Chondrocyte (in vitro differentiated cells): Measurements from ENCODE around the gene RAD23B. TPM values are rescaled to one million over a fixed set of nuclear protein-coding genes. Genes with fewer than 3 reads are reported as not detected.

Experiments used
- DNase-seq: peaks from one replicate; pipeline ENCODE4 v3.0.0; 2021; ENCODE audit warnings: mixed read lengths, low spot score
- H3K27ac Mint-ChIP-seq: one replicate; pipeline ENCODE4 v1.8.0; 2021; ENCODE audit warnings: mild to moderate bottlenecking, moderate library complexity, mixed read lengths; ENCODE audit not compliant: unreplicated experiment
- H3K27me3 Mint-ChIP-seq: 2 replicates; pipeline ENCODE4 v1.8.0; 2021; ENCODE audit warnings: low read depth, mixed read lengths
- H3K36me3 Mint-ChIP-seq: 2 replicates; pipeline ENCODE4 v1.8.0; 2021; ENCODE audit warnings: low read depth, mixed read lengths
- H3K4me1 Mint-ChIP-seq: 2 replicates; pipeline ENCODE4 v1.8.0; 2021; ENCODE audit warnings: low read depth, mild to moderate bottlenecking, mixed read lengths
- H3K4me3 Mint-ChIP-seq: one replicate; pipeline ENCODE4 v1.8.0; 2021; ENCODE audit warnings: mild to moderate bottlenecking, moderate library complexity, mixed read lengths; ENCODE audit not compliant: unreplicated experiment
- H3K9me3 Mint-ChIP-seq: 2 replicates; pipeline ENCODE4 v1.8.0; 2021; ENCODE audit warnings: low read depth, mixed read lengths
- total RNA-seq: library from RNA; stranded (reverse); gene quantifications from 3 replicates; pipeline ENCODE4 v1.2.1, GENCODE V29; 2021
- TF ChIP-seq, protein P1 (sequence below): fragments of 200-600 bp; sonication (generic); IDR thresholded peaks from 2 replicates; pipeline ENCODE4 v1.5.0; 2021; ENCODE audit warnings: antibody characterized with exemption, mild to moderate bottlenecking, moderate library complexity

RAD23B gene
- total RNA-seq, 1 donor from 2014 or later, result 127 TPM

DNA sequence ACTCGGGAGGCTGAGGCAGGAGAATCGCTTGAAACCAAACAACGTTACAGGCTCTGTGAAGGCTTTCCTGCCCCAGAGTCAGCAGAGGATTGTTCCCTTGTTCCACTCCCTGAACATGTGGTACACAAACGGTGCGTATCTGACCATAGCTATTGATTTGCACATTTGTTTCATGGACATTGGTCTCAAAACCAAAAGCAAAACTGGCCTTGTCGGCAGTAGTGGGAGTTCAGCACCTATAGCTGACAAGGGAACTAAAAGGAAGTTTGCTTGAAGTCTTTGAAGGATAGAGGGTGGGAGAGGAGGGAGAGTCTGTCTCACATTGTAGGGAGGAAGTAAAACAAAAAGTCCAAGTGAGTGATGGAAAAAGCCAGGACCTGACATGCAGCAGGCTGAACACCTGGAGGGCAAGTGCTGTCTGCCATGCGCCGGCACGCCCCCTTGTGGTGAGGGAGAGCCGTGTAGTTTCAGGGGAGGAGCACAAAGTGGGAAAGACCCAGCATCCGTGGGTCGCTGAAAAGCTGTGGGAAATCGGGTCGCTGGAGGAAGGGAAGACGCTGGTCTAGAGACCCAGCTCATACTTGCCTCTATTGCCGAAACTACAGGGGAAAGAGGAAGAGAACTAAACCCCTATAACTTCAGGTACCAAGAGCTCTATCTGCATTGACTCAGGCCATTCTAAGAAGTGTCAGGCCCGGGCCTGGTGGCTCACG lies 58.0 kb downstream of the RAD23B start:
- no peaks in the 10 kb centered on the region for H3K9me3 Mint-ChIP-seq
- no peak overlapping the region for H3K4me3 Mint-ChIP-seq
- peaks cover 30% of the 10 kb centered on the region for H3K4me1 Mint-ChIP-seq
- no peaks in the 10 kb centered on the region for H3K27me3 Mint-ChIP-seq
- DNase-seq, result no peak
- H3K36me3 Mint-ChIP-seq, result peaks cover 18% of the 10 kb centered on the region
- TF ChIP-seq, protein P1, sequence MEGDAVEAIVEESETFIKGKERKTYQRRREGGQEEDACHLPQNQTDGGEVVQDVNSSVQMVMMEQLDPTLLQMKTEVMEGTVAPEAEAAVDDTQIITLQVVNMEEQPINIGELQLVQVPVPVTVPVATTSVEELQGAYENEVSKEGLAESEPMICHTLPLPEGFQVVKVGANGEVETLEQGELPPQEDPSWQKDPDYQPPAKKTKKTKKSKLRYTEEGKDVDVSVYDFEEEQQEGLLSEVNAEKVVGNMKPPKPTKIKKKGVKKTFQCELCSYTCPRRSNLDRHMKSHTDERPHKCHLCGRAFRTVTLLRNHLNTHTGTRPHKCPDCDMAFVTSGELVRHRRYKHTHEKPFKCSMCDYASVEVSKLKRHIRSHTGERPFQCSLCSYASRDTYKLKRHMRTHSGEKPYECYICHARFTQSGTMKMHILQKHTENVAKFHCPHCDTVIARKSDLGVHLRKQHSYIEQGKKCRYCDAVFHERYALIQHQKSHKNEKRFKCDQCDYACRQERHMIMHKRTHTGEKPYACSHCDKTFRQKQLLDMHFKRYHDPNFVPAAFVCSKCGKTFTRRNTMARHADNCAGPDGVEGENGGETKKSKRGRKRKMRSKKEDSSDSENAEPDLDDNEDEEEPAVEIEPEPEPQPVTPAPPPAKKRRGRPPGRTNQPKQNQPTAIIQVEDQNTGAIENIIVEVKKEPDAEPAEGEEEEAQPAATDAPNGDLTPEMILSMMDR, result peak; percentile 87
- no peak overlapping the region for H3K27ac Mint-ChIP-seq

DNA sequence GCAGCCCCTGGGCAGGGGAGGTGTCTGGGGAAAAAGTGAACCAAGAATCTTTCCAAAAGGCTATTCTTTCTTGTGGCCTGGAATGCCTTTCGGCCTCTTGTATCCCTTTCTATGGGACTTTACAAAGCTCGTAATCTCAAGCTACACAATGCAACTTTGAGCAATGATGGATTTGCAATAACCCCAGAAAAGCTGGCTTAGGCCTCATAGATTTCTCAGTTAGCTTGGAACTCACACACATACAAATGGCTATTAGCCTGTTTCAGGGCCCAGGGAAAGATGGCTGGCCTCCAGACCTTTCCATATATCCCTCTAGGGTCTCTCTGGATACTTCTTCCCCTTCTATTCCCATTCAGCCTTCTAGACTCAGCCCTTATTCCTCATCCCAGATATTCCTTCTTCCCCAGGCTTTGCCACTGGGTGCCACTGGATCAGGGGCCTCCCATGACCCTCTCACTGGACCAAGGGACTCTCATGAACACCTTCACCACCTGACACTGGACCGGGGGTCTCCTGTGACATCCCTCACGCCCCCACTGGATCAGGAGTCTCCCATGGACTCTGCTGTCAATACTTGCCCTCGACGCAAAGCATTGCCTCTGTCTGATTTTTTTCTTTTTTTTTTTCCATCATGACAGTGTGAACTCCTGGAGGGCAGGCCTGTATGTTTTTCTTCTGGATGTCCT lies 59.5 kb downstream of the RAD23B start:
- DNase-seq, result no peak
- H3K27me3 Mint-ChIP-seq, result no peaks in the 10 kb centered on the region
- TF ChIP-seq, protein P1, result no peak
- H3K27ac Mint-ChIP-seq, result no peak overlapping the region
- H3K4me3 Mint-ChIP-seq, result no peak overlapping the region
- H3K4me1 Mint-ChIP-seq, result peaks cover 17% of the 10 kb centered on the region
- peaks cover 16% of the 10 kb centered on the region for H3K36me3 Mint-ChIP-seq
- no peaks in the 10 kb centered on the region for H3K9me3 Mint-ChIP-seq

DNA sequence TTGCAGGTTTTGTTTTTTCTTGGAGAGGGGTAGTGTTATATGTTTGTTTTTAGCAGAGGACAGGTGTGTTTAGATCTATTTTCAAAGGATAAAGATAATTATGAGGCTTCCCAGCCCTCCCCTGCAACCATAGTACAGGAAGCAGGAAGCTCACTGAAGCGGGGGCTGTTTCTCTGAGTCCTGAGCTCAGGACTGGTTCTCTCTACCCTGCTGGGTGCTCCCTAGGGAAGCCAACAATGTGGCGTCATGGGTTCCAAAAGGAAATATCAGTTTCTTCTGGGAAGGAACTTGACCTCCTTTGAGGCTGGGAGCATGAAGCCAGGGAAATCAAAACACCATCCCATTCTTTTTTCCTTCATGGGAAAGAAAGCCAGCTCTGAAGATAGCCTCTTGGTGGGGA lies 62.2 kb downstream of the RAD23B start:
- Mint-ChIP-seq H3K27ac (no peak overlapping the region), H3K4me3 (no peak overlapping the region), H3K4me1 (peaks cover 4% of the 10 kb centered on the region), H3K9me3 (no peaks in the 10 kb centered on the region), H3K36me3 (peaks cover 5% of the 10 kb centered on the region), H3K27me3 (no peaks in the 10 kb centered on the region)
- no peak for DNase-seq
- TF ChIP-seq, protein P1, result no peak

DNA sequence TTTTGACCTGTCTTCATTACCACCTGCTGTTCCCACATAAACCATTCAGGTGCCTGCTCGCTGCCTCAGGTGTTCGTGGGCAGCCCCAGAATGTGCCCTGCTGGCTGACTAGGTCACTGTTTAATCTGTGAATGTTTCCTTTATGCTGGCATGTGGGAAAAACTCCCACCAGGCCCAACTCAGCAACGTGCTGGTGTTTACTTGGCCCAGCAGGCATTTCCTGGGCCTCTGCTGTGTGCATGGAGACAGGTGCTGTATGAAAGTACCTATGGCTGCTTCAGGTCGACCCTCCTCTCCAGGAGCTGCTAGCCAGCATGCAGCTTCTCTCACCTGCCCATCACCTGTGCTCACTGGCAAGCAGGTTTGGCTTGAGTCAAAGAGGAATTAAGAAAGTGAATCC lies 65.8 kb downstream of the RAD23B start:
- no peak for DNase-seq
- peaks cover 4% of the 10 kb centered on the region for H3K4me1 Mint-ChIP-seq

DNA sequence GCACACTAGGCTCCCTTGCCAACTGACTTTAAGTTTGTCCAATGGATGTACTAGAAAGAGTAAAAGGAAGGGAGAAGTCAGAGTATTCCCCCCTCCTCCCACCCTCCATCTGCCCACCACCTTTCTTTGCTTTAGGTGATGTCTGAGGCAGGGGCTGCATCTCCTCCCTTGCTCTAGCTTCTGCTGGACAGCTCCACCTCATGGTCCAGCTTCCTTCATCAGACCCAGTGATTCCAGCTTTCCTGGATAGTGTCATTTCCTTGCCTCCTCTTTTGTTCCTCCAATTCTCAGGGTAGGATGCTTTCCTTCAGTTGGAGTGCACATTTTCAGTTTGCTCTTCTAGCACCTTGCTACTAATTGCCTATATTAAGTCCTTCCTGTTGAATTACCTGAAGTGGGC lies 67.4 kb downstream of the RAD23B start:
- H3K36me3 Mint-ChIP-seq, result peaks cover 5% of the 10 kb centered on the region
- no peak overlapping the region for H3K27ac Mint-ChIP-seq
- no peak overlapping the region for H3K4me3 Mint-ChIP-seq
- H3K27me3 Mint-ChIP-seq, result no peaks in the 10 kb centered on the region
- TF ChIP-seq, protein P1, result no peak
- peaks cover 17% of the 10 kb centered on the region for H3K9me3 Mint-ChIP-seq
- H3K4me1 Mint-ChIP-seq, result no peaks in the 10 kb centered on the region
- no peak for DNase-seq

More for the DNA sequence above, 65.8 kb downstream of the RAD23B start:
- H3K27me3 Mint-ChIP-seq, result no peaks in the 10 kb centered on the region
- no peak overlapping the region for H3K27ac Mint-ChIP-seq
- TF ChIP-seq, protein P1, result no peak
- H3K36me3 Mint-ChIP-seq, result peaks cover 4% of the 10 kb centered on the region
- H3K9me3 Mint-ChIP-seq, result peaks cover 16% of the 10 kb centered on the region
- no peak overlapping the region for H3K4me3 Mint-ChIP-seq
